Jurkat, Clone E6-1 (cell line): ENCODE data around the gene TESK2. TPM values are rescaled to one million over a fixed set of nuclear protein-coding genes. Genes with fewer than 3 reads are reported as not detected.
A peak's percentile ranks its signal among the peaks of the same experiment; 100 is the strongest.
"Not testable (repeated sequence)": the region's sequence is repeated elsewhere in the genome, so short reads cannot be mapped to it uniquely, and the experiment has no call there.

Source experiments
- DNase-seq: peaks from one replicate; pipeline ENCODE4 v3.0.0-alpha.2; 2011; ENCODE audit warnings: low read depth, low spot score
- H3K4me3 ChIP-seq: 2 replicates; pipeline ENCODE4 v1.5.1; 2011; ENCODE audit warnings: mild to moderate bottlenecking, low read length, control low read depth, moderate library complexity
- polyA plus RNA-seq: library from polyadenylated mRNA; unstranded; fragments of >200 nt; gene quantifications from one replicate; pipeline ENCODE4 v1.2.1, GENCODE V29; 2012; ENCODE audit warnings: missing spikeins; ENCODE audit not compliant: insufficient read length, insufficient read depth

Gene TESK2, protein sequence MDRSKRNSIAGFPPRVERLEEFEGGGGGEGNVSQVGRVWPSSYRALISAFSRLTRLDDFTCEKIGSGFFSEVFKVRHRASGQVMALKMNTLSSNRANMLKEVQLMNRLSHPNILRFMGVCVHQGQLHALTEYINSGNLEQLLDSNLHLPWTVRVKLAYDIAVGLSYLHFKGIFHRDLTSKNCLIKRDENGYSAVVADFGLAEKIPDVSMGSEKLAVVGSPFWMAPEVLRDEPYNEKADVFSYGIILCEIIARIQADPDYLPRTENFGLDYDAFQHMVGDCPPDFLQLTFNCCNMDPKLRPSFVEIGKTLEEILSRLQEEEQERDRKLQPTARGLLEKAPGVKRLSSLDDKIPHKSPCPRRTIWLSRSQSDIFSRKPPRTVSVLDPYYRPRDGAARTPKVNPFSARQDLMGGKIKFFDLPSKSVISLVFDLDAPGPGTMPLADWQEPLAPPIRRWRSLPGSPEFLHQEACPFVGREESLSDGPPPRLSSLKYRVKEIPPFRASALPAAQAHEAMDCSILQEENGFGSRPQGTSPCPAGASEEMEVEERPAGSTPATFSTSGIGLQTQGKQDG
- 5.0 TPM for polyA plus RNA-seq

DNA sequence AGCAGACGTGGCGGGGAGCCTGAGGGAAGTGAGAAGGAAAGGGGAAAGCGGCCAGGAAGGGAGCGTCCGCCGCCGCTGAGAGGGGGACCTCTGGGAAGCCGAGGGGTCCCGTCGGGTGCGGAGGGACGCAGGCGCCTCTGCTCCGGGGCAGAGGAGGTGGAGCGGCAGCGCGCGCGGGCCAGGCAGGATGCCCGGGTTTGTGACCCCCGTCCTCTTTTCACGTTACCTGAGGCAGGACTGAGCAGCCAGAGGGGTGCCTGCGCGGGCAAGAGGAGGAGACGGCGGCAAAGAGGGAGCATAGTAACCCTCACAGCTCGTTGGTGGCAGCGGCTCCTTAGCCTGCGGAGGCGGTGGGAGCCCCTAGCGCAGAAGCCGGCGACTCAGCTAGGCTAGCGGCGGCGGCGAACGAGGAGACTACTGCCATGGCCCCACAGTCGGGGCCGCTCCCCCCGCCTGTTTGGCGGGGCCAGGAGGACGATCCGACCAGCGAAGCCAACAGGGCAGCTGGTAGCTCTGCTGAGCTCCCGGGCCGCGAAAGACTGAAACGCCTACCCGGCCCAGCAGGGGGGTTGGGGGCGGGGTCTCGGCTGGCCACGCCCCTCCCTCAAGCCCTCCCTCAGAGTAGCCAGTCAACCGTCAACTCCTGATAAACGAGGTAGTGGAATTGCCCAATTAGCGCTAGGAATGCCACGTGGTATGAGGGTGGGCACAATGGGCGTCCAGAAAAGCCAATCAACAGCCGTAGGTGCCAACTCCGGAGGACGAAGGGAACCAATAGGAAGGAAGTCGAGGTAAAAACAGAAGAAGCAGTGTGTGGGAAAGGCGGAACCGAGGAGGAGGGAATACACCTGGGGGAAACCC lies at the start of gene TESK2:
TSS of gene TESK2 (minus strand) at position 538 of the 861 bp plus-strand sequence. CDS start 33,378 bp downstream, outside the sequence.
- H3K4me3 ChIP-seq: peak within 1 kb of the TSS; percentile 79
- DNase-seq: peak; percentile 100

DNA sequence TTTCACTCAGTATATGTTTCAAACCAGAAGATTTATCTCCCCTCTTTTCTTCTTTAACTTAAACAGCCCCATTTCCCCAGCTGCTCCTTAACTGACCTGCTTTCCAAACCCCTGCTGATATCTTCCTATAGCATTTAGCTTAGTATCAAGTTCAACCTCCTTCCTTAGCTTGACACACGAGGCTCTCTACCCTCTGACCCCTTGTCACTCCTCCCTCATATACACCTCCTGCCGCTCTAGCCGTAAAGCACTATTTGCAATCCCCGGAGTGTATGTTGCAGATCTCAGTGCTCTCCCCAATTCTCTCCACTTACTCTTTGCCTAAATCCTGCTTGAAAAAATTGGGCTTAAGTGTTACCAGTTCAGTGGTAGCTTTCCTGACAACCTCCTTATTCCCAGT lies 45.9 kb upstream of the TESK2 start:
- DNase-seq: no peak
- no peak overlapping the region for H3K4me3 ChIP-seq

DNA sequence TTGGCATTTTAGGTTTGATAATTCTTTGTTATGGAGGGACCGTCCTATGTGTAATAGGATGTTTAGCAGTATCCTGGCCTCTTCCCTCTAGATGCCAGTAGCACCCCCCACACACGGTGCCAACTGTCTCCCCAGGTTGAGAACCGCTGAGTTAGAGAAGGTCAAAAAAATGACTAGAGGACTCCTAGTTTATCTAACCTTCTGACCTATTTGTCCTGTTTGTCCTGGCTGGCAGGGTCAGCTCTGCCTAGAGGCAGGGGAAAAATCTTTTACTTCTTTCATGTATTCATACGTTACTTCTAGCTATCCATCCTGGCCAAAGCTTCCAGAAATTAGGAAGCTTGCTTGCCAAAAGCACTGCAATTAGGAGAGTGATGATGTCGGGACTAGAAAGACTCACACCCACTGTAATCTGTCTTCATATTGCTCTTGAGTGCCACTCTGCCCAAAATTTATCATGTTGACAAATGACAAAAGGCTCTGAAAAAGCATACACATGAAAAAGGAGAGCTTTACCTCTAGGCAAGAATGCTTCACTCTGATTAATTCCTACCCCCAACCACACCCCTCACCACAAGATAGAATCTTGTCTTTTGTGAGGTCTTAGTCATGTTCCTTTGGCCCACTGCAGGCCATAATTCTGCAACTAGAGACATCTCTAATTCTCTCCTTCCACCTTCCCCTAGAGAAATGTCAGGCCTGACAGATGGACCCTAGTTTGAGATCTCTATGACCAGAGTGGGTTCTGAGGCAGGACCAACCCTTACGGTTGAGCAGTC lies 45.2 kb upstream of the TESK2 start:
- H3K4me3 ChIP-seq: no peak overlapping the region
- no peak for DNase-seq

DNA sequence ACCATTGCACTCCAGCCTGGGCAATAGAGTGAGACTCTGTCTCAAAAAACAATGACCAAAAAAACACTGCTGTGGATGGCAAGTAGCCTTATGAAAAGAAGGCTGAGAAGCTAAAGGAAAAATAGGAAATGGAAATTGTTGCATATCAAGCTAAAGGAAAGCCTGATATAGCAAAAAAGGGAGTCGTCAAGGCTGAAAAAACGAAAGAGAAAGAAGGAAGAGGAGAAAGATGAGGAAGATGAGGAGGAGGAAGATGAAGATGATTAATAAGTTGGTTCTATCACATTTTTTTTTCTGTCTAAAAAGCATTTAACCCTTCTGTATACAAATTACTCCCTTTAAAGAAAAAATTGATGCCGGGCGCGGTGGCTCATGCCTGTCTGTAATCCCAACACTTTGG lies 40.9 kb upstream of the TESK2 start:
- H3K4me3 ChIP-seq: no peak overlapping the region
- no peak for DNase-seq

DNA sequence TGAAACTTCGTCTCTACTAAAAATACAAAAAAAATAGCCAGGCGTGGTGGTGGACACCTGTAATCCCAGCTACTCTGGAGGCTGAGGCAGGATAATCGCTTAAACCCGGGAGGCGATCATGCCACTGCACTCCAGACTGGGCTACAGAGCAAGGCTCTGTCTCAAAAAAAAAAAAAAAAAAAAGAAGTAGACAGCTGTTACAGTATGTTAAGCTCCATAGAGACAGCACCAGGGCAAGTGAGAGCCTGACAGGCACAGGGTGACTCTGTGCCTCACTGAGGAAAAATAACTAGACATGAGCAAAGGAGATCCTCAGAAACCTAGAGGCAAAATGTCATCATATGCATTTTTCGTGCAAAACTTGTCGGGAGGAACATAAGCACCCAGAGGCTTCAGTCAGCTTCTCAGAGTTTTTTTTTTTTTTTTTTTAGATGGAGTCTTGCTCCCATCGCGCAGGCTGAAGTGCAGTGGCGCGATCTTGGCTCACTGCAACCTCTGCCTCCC lies 39.7 kb upstream of the TESK2 start:
- DNase-seq: no peak
- H3K4me3 ChIP-seq: no peak overlapping the region

DNA sequence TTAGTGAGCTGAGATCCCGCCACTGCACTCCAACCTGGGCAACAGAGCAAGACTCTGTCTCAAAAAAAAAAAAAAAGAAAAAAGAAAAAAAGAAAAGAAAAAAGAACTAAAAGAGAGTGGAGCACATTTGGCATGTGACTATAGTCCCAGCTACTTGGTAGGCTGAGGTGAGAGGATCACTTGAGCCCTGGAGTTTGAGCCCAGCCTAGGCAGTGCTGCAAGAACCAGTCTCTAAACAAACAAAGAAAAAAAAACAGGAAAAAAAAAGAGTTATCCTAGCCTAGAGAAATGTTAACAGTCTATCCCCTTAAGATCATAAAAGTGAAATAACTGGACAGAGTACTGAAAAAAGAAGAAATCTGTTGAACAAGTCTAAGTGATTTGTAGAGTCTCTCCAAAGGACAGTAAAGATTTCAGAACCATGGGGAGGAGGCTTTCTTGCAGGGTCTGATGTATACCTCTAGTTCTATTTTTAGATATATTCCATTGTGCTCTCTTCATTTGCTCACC lies 35.2 kb upstream of the TESK2 start:
- H3K4me3 ChIP-seq: no peak overlapping the region
- no peak for DNase-seq

DNA sequence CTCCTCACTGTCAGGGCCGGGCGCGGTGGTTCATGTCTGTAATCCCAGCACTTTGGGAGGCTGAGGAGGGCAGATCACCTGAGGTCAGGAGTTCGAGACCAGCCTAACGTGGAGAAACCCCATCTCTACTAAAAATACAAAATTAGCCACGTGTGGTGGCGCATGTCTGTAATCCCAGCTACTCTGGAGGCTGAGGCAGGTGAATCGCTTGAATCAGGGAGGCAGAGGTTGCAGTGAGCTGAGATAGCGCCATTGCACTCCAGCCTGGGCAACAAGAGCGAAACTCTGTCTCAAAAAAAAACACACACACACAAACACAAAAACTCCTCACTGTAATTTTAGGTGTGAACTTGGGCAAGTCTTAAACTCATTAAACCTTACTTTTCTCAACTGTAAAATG lies 33.0 kb upstream of the TESK2 start:
- not testable (repeated sequence) for DNase-seq, H3K4me3 ChIP-seq

DNA sequence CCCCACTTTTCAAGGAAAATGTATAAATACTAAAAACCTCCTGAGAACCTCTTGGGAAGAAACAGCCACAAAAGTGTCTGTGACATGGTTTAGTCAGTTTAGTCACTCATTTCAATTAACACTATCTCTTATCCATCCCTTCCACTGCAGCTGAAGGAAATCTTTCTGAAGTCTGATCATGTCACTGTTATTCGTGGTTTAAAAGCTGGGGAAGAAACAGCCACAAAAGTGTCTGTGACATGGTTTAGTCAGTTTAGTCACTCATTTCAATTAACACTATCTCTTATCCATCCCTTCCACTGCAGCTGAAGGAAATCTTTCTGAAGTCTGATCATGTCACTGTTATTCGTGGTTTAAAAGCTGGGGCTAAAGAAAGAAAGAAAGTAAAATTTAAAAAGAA lies 32.6 kb upstream of the TESK2 start:
- not testable (repeated sequence) for H3K4me3 ChIP-seq, DNase-seq

DNA sequence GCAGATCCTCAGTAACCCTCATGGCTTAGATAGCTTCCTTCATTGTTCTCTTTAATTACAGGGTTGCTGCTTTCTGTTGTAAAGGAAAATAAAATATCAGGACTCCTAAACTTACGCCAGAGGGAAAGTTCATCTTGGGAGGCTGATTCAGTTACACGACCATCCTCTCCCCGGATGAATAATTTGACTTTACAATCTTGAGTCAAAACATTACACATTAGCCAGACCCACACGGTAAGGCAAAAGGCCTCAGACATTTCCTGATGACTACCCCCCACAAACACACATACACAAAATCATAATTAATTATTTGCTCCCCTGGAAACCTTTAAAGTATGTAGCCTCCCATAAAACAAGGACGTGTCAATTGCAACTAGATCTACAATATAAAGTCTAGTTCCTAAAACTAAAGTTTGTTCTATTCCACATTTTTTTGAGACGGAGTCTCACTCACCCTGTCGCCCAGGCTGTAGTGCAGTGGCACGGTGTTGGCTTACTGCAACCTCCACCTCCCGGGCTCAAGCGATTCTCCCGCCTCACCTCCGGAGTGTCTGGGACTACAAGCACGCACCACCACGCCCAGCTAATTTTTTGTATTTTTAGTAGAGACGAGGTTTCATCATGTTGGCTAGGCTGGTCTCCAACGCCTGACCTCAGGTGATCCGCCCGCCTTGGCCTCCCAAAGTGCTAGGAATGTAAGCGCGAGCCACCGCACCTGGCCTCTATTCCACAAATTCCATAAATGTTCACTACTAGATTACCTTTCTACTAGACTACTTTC lies 31.6 kb upstream of the TESK2 start:
- no peak for DNase-seq

DNA sequence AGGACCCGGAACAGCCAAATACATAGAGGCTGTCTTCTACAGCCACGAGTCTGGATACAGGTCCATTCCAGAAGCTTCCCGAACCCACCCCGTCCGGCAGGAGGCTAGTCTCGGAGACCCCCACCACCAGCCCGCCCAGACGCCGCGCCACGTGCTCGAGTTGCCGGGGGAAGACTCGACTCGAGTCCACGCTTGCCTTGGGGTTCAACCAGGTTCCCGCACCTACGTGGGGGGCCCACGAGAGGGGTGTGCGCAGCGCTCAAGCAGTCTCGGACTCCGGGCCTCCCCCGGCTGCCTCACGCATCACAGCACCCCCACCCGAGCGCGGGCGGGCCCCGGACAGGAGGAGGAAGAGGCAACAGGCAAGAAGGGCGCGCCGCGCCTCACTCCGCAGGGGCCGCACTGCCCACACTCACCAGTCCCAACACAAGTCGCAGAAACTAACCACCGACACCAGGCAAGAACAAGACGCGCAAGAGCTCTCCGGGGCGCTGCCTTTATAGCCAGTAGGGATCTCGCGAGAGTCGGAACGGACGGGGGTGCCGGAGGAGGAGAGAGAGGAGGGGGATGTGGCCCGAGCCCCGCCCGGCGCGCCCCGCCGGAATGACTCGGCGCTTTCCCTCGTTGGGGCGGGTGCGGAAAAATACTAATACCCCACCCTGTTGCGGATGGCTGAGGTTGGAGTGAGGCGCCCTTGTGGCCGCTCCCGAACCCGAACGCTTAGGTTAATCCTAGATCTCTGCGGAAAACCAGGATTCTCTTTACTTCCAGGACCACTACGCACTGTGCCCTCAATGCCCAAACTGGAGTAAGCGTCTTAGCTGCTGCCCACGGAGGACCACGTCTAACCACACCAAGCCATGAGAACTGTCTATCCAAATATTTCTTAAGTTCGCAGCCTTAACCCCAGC lies 30.7 kb upstream of the TESK2 start, which contains the start of gene PRDX1:
TSS of gene PRDX1 (minus strand) at position 472 of the 911 bp plus-strand sequence. CDS start 2,841 bp downstream, outside the sequence.
- DNase-seq: peak; percentile 95

More for the DNA sequence above, 31.6 kb upstream of the TESK2 start:
- H3K4me3 ChIP-seq: peak overlapping the region; percentile 67

DNA sequence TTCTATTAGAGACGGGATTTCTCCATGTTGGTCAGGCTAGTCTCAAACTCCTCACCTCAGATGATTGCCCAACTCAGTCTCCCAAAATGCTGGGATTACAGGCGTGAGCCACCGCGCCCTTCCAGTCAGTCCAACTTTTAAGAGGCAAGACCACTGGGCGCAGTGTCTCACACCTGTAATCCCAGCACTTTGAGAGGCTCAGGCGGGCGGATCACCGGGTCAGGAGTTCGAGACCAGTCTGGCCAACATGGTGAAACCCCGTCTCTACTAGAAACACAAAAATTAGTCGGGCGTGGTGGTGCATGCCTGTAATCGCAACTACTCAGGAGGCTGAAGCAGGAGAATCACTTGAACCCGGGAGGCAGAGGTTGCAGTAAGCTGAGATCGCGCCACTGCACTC lies 28.8 kb upstream of the TESK2 start:
- H3K4me3 ChIP-seq, DNase-seq: not testable (repeated sequence)

More for the DNA sequence above, 30.7 kb upstream of the TESK2 start, which contains the start of gene PRDX1:
- peak within 1 kb of the TSS; percentile 67 for H3K4me3 ChIP-seq

DNA sequence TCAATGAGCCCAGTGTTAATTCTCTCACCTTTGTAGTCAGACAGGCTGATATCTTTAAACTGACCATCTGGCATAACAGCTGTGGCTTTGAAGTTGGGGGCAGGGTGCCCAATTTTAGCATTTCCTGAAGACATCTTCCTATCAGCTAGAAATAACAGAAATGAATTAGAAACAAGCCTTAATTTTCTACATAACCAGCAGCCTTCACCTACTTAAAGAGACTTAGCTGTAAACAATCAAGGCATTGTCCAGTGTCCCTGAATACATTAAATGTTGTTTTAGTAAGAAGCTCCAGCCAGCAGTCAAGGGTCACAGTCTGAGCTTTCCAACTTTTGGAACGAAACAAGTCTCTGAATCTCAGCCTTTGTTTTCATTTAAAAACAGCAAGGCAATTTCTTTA lies 27.9 kb upstream of the TESK2 start:
- DNase-seq: no peak
- H3K4me3 ChIP-seq: no peak overlapping the region

DNA sequence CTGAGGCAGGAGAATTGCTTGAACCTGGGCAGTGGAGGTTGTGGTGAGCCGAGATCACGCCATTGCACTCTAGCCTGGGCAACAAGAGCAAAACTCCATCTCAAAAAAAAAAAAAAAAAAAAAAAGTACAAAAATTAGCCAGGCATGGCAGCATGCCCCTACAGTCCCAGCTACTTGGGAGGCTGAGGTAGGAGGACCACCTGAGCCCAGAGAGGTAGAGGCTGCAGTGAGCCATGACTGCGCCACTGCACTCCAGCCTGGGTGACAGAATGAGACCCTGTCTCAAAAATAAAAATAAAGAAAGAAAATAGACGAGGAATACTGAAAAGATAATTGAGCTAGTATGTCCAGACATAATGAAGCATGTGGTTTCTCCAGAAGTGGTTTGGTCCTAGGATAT lies 27.4 kb upstream of the TESK2 start:
- not testable (repeated sequence) for DNase-seq, H3K4me3 ChIP-seq

DNA sequence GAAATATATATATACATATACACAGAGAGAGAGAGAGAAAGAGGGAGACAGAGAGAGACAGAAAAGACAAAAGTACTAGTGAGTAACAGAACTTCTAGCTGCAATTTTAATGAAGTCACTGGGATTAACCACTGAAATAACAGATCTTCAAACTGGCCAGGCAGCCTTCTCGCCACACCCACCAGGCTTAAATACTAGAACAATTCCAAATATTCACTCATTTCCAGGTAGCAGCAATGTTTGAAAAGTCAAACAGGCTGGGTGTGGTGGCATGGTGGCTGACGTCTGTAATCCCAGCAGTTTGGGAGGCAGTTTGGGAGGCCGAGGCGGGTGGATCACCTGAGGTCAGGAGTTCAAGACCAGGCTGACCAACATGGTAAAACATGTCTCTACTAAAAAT lies 25.5 kb upstream of the TESK2 start:
- DNase-seq: no peak
- H3K4me3 ChIP-seq: no peak overlapping the region

DNA sequence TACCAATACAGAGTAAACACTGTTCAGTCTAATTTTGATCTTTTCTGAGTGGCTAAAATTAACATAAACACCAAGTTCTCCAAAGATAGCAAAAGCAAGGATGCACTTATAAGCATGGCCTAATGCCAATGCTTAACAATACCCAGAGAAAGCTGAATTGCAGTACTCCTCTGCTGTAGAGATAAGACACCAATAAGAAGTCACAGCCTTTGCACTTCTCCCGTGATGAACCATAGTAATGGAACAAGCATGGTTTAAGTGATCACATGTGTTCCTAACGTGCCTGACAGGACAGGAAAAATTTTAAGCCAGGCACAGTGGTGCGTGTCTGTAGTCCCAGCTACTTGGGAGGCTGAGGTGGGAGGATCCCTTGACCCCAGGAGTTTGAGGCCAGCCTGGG lies 25.1 kb upstream of the TESK2 start:
- no peak for DNase-seq
- no peak overlapping the region for H3K4me3 ChIP-seq

DNA sequence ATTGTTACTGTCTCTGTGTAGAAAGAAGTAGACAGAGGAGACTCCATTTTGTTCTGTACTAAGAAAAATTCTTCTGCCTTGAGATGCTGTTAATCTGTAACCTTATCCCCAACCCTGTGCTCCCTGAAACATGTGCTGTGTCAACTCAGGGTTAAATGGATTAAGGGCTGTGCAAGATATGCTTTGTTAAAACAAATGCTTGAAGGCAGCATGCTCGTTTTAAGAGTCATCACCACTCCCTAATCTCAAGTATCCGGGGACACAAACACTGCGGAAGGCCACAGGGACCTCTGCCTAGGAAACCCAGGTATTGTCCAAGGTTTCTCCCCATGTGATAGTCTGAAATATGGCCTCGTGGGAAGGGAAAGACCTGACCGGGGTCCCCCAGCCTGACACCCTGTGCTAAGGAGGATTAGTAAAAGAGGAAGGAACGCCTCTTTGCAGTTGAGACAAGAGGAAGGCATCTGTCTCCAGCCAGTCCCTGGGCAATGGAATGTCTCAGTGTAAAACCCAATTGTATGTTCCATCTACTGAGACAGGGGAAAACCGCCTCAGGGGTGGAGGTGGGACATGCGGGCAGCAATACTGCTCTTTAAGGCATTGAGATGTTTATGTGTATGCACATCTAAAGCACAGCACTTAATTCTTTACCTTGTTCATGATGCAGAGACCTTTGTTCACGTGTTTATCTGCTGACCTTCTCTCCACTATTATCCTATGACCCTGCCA lies 22.7 kb upstream of the TESK2 start:
- H3K4me3 ChIP-seq, DNase-seq: not testable (repeated sequence)
